AG20443 (cell line): Measurements from ENCODE around the gene PLOD3.
"Not testable (repeated sequence)": the region's sequence is repeated elsewhere in the genome, so short reads cannot be mapped to it uniquely, and the experiment has no call there.

Experiments used
- DNase-seq: peaks from one replicate; pipeline ENCODE4 v3.0.0; 2012; ENCODE audit warnings: low spot score, mixed read lengths

Gene PLOD3

DNA sequence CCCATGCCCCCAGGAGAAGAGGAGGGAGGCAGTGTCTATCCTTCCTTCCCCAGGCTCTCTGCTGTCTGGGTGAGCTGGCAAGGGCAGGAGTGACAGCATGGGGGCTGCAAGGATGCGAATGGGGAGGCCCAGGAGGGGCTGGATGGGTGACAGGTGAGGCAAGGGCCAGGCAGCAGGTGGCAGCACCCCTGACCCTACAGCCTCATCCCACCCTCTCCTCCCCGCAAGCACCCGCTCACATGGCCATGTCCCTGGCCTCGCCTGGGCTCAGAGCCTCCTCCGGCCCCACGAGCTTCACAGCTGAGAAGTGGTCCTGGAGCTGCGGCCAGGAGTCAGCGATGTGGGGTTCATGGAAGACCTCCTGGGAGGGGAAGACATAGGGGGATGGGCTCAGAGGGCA, 5.4 kb downstream of the PLOD3 start:
- DNase-seq: no peak

DNA sequence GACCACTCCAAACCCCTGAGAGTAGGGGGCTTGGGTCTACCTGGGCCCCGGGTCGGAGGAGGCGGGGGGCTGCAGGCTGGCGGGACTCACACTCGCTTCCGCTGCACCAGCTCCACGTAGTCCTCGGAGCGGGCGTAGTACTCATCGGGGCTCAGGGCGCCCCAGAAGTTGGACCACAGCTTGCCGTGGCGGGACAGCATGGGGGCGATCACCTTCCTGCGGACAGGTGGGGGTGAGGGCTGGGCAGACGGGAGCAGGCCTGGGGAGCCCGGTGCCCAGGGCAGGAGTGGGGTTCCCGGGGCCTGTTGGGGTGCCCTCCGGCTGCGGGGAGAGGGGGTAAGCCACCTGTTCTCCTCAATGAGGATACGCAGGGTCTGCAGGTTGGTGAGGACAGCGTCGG, 5.9 kb downstream of the PLOD3 start:
- no peak for DNase-seq

DNA sequence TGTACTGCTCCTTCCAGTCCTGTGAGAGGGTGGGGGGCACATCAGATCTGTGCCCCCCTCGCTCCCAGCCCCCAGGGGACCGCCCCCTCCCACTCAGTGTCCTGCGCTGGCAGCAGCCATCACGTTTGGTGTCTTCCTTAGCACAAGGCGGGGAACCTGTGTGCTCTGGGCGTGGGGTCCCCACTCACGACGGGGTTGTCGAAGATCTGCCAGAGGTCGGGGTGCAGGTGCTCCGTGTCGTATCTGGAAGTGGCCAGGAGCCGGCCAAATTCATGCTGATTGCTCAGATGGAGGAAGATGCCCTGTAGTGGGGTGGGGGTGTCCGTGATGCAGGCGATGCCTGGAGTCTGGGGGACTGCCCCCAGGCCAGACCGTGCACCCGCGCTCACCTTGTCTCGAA, 7.2 kb downstream of the PLOD3 start:
- no peak for DNase-seq

DNA sequence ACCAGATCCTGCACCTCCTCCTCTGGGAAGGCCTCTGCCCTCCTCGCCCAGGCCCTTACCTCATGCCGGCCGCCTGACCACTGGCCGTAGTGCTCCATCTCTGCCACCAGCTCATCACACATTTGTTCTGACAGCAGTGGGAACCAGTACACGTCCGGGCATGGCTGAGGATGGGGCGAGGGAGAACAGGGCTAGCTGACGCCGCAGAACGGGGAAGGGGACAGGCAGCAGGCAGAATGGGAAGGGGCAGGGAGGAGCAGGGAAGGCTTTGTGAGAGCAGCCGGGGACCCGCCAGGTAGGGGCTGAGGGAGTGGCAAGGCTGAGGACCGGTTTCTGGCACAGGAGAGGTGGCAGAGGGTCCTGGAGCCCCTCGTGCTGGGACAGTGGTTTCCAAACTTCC, 8.6 kb downstream of the PLOD3 start:
- DNase-seq: no peak

DNA sequence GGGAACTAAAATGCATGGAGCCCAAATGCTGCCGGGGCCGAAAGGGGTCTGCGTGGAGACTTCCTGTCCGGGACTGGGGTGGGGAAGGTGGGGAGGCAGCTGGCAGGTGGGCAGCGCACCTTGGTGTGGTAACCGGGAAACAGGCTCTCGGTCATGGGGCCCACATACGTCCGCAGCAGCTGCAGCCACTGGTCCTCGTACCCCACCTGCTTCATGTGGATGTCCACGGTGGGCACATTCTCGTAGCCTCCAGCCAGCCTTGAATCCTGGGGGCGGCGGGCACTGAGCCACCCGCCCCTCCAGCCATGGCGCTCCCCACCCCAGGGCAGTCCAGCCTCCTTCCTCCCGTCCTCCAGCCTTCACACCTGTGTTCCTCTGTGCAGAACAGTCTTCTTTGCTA, 9.9 kb downstream of the PLOD3 start:
- no peak for DNase-seq

DNA sequence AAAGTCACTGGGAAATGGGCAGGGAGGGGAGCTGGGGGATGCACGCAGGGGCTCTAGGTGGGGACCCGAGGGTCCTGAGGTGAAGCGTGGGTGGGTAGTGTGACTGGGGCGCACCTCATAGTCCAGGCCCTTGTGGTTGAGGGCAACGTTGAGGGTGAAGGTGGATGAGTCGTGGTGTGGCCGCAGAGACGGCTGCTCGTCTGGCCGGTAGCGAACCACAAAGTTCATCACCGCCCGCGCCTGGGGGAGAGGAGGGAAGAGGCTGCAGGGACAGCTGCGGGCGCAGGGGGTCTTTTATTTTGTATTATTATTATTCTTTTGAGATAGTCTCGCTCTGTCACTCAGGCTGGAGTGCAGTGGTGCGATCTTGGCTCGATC, 10.7 kb downstream of the PLOD3 start:
- DNase-seq: no peak

DNA sequence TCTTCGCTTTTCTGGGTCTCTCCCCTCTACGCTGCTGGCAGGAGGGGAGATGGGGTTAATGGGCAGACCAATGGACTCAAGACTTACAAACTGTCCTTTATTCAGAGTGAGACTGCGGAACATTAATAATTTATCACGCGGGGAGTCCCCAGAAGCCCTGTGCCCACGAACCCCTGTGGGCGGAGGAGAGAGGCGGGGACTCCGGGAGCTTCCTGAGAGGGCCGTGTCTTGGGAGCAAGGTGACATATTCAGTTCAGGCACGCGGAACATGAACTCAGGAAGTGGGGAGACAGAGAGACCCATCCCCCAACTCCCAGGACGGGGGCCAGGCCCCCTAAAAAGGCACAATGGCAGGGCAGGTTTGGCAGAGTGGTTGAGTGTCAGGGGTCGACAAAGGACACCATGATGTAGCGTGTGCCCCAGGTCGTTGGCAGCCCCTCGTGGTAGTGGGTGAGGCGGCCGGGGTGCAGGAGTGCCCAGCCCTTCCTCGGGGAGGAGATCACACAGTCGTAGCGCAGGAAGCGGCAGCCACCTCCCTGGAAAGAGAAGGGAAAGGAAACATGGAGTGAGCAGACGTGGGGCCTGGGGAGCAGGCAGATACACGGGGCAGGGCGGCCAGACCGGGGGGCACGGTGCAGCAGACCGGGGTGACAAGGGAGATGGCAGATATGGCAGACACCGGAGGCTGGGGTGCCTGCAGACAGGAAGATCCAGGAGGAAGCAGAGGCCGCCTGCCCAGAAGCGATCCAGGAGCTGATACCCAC, 11.3 kb downstream of the PLOD3 start:
- no peak for DNase-seq

DNA sequence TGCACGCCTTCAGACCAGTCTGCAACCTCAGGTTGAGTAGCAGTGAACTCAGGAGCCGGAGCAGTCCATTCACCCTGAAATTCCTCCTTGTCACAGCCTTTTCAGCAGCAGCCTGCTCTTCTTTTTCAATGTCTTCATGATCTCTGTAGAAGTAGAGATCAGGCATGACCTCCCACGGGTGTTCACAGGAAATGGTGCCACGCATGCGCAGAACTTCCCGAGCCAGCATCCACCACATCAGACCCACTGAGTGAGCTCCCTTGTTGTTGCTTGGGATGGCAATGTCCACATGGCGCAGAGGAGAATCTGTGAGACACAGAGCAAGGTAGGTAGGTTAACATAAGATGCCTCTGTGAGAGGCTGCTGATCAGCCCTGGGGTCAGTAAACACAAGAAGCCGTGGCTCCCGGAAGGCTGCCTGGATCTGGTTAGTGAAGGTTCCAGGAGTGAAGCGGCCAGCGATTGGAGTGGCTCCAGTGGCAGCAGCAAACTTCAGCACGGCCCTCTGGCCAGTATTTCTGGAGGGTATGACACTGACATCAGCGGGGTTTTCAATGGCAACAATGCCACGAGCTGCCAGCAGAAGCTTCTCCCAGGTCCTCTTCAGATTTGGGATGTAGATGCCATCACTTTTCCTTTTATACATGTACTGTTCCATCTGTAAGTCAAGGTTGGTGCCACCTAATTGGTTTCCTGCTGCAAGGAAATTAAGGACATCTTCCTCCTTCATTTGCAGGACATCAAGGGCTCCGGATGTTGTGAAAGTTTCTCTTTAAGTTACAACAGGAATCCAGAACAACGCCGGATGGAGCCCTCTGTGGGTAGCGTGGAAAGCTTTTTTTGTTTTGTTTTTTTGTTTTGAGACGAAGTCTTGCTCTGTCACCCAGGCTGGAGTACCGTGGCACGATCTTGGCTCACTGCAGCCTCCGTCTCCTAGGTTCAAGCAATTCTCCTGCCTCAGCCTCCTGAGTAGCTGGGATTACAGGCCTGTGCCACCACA, 13.3 kb downstream of the PLOD3 start:
- DNase-seq: peak; percentile 46

DNA sequence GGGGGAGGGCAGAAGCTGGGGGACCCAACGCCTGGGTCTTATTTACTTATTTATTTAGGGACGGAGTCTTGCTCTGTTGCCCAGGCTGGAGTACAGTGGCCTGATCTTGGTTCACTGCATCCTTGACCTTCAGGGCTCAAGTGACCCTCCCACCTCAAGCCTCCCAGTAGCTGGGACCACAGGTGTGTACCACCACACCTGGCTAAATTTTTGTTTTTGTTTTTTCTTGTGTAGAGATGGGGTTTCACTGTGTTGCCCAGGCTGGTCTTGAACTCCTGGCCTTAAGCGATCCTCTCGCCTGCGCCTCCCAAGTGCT, 14.8 kb downstream of the PLOD3 start:
- no peak for DNase-seq

DNA sequence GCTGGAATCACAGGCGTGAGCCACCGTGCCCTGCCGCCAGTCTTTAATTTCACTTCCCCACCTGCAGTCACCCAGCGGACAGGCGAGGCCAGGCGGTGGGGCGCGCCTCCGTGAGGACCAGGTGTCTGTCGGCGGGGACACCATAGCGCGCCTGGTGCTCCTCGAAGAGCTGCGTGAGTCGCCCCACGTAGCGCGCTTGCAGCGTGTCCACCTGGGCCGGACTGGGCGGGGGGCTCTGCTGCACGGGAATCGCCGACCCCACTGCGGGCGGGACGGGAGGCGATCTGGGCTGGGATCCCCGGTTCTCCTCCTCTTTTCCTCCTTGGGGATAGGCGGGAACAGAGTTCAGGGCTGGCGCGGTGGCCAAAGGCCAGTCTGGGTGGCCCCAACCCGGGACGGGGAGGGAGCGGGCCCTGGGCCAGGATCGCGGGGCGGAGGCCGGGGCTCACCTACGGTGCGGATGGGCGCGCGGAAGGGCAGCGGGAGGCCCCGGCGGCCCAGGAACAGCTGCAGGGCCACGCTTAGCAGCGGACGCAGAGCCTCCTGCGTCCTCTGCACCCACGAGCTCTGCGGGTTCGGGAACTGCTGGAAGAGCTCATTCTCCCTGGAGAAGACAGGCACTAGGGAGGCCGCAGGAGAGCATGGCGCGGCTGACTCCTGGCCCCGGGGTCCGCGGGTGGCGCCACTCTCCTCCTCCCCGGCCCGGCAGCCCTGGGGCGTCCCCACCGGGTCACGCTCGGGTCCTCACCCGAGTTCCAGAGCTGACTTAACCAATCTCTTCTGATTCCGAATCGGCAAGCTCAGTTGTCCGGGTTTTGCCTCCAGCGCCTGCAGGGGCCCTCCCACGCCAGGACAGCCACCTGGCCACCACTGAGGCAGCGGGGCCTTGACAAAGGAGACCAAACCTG, 15.4 kb downstream of the PLOD3 start:
- peak; percentile 43 for DNase-seq

DNA sequence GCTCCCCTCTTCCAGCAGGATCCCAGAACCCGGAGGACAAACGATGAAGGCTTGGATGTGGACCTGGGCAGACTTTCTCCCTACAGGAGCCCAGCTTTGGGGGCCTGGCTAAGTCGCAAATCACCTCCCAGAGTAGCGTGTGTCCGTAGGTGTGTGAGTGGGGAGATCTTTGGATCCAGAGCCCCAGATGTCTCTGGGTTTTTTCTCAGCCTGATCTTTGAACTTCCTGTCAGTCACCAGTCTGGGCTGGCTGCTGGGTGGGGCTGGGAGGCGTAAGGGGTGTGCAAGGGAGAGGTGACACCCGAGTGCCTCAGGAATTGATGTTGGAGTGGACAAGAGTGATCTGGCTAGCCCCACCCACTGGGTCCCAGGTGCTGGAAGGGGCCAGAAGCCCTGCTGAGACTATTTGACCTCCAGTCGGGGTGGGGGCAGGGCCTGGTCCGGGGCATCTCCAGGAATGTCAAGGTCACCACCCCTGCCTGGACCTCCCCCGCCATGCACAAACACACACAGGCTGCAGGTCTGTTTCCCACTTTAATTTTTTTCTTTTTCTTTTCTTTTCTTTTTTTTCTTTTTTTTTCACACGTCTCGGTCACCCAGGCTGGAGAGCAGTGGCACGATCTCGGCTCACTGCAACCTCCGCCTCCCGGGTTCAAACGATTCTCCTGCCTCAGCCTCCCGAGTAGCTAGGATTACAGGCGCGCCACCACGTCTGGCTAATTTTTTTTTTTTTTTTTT, 16.4 kb downstream of the PLOD3 start, which contains the start of gene MOGAT3:
TSS of gene MOGAT3 (minus strand) at position 175 of the 738 bp plus-strand sequence. CDS start 182 bp downstream, outside the sequence.
- DNase-seq: no peak

DNA sequence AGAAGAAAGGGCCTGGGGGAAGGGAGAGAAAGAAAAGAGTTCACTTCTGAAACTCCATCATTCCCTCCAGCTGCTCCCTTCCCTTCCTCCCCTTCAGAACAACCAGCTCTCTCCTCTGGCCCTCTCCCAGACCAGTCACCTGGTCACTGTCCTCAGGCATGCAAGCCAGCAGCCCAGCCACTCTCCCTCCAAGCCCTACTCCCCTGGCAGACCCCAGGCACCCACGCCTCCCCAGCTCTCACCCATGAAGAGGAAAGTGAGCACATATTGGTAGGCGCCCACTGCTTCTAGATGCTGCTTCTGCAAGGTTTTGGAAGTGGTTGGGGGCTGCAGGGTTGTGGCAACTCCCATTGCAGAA, 16.9 kb downstream of the PLOD3 start:
- no peak for DNase-seq

DNA sequence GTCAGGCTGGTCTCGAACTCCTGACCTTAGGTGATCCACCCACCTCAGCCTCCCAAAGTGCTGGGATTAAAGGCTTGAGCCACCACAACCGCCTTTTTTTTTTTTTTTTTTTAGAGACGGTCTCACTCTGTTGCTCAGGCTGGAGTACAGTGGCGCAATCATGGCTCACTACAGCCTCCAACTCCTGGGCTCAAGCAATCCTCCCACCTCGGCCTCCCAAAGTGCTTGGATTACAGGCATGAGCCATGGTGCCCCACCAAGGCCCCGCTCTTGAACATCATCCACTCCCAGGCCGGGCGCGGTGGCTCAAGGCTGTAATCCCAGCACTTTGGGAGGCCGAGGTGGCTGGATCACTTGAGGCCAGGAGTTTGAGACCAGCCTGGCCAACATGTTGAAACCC, 17.9 kb downstream of the PLOD3 start:
- not testable (repeated sequence) for DNase-seq

DNA sequence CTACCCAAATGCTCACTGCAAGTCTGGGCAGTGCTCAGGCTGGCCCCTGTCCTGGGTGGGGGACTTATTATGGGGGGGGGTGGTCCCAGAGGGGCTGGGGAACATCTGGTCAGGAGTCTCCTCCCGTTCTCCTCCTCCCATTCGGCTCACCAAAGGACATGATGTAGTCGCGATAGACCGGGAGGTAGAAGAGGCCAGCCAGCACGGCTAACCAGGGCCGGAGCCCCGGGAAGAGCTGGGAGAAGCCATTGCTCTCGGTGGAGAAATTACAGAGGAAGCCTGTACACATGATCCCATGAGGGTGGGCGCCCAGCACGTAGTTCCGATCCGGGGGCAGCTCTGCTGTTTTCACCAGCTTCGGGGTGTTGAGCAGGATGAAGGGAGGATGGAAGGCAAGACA, 18.9 kb downstream of the PLOD3 start:
- DNase-seq: no peak

DNA sequence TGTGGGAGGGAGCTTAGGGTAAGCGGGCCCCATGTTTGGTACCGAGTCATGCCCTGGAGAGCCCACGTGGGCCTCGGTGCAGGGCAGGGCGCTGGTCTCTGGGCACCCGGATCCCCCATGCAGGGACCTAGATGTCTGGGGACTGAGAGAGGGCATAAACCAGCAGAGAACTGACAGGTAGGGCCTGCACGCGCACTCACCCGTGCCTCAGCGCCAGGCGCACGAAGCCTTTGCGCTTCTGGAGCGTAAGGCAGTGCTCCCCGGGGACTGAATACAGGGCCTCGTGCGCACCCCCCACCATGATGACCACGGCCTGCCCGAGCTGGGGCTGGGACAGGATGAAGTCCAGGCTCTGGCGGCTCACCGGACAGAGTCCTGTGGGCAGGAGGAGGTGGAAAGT, 19.4 kb downstream of the PLOD3 start:
- DNase-seq: no peak

DNA sequence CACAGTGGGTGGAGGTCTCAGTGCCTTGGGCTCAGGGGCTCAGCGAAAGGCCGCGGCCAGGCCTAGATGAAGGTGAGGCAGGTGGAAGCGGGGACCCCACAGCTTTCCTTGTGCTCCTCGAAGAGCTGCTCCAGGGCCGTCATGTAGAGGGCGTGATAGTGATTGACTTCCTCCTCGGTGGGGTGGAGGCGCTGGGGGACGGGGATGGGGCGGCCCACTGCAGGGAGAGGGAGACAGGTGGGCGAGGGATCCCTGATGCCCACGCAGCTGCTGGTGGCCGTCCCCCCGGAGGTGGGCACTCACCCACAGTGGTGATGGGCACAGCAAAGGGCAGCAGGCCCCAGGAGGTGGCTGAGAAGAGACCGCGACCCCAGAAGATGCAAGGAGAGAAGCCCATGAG, 21.5 kb downstream of the PLOD3 start:
- DNase-seq: no peak

DNA sequence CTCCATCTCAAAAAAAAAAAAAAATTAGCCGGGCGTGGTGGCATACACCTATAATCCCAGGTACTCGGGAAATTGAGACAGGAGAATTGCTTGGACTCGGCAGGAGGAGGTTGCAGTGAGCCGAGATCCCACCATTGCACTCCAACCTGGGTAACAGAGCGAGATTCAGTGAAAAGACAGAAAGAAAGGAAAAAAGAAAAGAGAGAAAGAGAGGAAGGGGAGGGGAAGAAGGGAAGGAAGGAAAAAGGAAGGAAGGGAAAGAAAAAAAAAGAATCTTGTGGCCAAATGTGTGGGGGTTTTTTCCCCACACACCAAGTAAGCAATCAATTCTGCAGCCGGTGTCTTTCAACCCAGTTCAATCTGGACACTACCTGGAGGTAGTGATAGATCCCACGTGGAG, 28.3 kb downstream of the PLOD3 start:
- DNase-seq: no peak

DNA sequence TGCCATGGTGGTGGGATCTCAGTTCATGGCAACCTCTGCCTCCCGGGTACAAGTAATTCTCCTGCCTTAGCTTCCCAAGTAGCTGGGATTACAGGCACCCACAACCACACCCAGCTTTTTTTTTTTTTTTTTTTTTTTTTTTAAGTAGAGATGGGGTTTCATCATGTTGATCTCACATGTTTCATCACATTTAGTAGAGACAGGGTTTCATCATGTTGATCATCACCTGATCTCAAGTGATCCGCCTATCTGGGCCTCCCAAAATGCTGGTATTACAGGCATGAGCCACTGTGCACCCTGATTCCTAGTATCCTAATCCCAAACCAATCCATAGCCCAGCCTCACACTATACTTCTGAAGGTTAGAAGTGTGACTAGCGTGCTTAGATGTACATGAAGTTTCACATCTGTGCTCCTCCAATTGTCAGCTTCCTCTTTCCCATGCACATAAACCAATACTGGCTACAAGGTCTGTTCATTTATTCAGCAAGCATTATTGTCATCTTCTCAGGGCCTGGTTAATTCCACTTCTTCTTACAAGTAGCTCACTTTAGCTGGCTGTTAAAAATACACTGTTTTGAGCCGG, 30.4 kb downstream of the PLOD3 start:
- DNase-seq: no peak

DNA sequence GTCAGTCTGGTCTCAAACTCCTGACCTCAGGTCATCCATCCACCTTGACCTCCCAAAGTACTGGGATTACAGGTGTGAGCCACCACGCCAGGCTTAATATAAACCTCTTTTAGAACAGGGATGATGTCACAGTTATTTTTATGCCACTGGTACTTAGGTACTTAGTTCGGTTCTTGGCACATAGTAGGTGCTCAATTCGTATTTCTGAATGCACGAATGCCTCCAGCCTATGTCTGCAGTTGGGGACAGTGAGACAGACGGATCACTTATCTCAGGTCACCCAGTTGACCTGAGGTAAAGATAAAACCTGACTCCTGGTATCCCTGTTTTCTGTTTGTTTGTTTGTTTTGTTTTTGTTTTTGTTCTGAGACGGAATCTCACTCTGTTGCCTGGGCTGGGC, 31.2 kb downstream of the PLOD3 start:
- no peak for DNase-seq

DNA sequence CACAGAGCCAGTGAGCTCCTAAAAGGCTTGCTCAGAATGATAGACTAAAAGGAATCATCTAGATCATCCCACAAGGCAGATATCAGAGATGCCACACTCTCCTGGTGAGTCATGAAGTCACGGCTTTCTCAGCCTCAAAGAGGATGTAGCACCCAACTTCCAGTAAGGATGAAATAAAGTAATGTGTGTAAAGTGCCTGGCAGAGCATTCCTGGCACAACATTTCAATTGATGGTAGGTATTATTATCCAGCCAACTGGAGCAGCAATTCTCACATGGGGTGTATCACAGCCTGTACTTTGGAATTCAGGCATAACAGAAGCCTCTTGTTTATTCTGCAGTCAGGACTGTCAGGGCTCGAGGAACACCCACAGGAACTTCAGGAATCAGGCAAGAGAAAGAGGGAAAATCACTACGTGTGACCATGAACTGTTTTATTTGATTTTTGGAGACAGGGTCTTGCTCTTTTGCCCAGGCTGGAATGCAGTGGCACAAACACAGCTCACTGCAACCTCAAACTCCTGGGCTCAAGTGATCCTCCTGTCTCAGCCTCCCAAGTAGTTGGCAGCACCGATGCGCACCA, 32.0 kb downstream of the PLOD3 start:
- DNase-seq: no peak
